NCI-H1417 treated with DMSO at 0.1 percent for 48 hours (cell line): ENCODE data around the gene B4GALT3.

Experiments used
- DNase-seq: peaks from one replicate; lab custom pipeline; 2025; lab: John Stamatoyannopoulos, UW

Gene B4GALT3

GRCh38 chr1:161188381-161188780, 11.1 kb upstream of the B4GALT3 start:
- DNase-seq, result no peak

DNA sequence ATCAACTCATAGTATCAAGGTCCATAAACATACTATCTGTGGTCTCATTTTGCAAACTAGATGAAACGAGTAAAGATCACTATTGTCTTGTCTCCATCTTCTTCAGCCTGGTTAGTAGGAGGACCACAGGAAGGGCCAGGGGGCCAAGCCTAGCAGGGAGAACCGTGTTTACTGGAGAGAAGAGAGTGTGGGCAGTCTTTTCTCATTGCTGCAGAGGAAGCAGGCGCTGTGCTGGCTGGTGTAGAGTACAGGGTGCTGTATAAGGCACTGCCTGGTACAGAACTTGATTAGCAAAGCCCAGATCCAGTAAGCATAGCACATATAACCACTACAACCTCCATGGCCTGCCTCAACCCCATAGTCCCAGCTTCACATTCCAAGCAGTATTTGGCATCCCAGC, 10.0 kb upstream of the B4GALT3 start:
- no peak for DNase-seq

DNA sequence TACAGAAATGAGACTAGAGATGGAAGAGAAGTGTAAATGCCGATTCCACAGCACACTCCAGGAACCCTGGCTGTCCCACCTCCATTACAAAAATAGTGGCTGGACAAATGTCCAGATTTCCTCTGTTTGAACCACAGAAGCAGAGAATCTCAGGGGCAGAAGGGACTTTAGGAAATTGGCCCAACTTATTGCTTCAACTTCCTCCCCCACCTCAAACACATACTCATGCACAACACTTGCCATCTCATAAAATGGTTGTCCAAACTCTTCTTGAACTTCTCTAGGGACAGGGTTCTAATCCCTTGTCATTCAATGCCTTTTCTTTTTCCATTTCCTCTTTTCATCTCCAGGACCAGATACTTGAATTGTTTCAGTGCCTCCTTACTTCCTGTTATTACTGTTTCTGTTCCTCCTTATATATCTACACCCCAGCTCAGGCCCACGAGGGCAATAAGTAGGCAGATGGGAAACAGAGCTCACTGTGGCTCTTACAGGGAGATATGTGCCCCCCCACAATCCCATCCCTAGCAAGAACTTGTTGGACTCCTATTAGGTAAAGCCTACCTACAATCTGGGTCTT, 8.5 kb upstream of the B4GALT3 start:
- DNase-seq, result no peak

DNA sequence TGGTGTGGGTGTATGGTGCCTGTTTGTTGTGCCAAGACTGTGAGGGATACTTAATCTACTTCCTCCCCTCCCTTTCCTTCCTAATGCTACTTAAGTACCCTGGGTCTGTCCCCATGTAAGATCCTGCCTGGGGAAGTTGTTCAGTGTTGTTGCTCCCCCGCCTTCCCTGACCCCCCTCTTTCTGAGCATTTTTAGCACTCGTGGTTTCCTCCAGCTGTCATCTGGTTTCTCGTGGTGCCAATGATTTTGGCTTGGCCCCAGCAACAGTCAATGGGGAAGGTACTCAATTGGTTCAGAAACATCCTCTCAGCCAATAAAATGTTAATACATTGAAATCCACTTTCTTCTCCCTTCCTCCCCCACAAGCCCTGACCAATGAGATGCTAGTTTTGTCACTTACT, 8.0 kb upstream of the B4GALT3 start:
- DNase-seq, result no peak

DNA sequence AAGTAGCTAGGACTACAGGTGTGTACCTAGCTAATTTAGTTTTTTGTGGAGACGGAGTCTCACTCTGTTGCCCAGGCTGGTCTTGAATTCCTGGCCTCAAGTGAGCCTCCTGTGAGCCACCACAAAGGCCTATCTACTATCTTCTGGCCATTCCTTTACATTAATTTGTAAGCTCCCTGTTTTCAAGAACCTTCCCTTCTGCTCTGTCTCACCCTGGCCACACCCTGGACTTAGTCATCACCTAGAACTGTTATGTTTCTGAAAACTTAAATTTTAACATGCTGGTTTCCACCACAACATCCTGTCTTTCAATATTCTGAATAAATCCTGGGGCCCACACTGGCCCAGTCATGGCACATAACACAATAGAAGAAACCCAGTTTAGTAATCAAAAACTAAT, 4.9 kb upstream of the B4GALT3 start:
- no peak for DNase-seq

DNA sequence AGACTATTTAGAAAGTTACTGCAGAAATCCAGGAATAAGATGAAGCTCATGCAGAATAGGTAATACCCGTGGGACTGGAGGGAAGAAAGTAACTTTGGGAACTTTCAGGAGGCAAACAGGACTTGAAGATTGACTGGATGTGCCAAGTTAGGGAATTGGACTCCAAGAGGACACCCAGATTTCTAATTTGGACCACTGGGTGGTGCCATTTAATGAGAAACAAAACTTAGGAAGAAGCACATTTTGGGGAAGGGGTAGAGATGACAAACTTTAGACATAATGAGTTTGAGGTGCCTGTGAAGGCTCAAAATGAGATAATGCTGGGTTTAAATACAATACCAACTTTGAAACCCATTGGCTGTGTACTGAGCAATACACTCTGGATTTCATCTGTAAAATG, 3.3 kb upstream of the B4GALT3 start:
- no peak for DNase-seq

DNA sequence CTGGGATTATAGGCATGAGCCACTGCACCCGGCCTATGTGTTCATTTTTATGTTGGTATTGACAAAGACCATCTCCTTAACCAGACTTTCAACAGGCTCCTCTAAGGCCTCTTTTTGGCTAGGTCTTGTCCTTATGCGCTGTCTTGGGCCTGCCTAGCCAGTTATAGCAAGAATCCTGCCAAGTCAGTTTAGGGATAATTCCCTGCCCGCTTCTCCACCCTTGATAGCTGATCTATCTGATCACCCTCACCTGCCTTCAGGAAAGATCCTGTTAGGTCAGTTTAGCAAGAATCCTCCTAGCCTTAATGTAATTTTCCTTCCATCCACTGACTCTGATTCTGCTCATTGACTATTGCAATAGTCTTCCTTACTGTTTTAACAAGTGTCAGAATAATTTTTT, 2.4 kb upstream of the B4GALT3 start:
- no peak for DNase-seq

DNA sequence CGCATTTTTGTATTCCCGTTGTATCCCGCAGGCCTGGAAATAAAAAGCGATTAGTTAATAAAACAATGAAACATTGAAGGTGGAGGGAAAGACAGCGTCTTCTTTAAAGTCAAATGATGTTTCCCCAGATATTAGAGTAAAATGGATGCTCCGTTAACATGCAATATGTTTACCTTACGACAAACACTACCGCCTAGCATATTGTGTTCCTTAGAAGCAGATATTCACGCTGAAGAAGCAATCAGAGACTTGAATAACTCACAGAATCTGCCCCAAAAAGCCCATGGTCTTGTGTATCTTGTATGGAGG, 583 bp upstream of the B4GALT3 start:
- DNase-seq, result peak; percentile 76

DNA sequence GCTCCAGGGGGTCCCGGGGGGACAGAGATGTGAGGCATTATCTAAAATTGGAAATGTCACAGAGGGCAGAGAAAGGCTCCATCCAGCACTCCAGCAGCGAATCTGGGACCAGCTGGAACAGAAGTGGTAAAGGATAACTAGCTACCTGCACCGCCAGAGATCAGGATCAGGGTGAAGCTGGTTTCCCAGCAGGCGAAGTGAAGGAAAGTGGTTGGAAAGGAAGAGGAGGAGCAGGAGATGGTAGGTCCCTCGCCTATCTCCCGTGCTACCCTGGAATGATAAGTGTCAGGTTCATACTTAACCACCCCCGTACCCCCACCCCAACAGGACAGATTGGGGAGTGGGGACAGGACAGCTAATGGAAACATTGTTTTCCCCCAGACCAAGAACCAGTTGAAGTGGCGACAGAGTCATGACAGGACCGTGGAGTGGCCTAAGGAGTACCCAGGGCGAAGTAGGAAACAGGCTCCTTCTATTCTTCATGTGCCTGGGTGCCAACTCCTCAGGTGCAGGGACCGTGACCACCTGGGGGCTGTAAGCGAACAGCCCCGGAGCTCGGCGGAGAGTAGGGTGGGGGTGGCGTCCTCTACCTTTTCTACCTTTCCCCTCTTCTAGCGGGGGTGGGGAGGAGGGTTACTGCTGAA, 717 bp downstream of the B4GALT3 start:
- no peak for DNase-seq

DNA sequence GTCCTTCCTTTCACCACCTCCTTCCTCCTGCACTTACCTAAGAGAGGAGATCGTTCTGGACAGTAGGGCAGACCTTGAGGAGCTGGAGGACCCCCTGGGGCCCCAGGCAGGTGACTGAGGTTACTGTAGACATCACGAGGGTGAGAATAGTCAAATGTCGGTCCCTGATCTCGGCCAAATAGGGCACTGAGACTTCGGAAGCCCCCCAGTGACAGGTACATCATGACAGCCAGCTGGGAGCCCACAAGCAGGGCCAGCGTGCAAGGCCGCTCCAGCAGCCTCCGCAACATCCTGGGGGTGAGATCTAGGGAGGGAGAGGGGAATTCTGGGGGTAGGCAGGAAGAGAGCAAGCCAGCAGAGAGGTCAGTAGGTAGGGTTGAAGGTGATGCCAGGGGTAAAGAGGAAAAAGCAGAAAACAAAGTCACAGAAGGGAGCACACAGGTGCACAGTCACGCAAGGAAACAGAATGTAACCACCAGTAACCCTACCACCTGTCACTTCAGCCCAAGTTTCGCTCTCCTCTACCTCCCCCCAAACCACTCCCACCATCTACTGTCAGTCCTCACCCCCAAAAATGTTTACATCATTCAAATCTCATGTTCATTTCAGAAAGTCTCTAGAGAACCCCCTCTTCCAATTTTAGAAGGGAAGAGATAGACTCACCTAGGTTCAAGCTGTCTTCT, 1.4 kb downstream of the B4GALT3 start:
- no peak for DNase-seq

DNA sequence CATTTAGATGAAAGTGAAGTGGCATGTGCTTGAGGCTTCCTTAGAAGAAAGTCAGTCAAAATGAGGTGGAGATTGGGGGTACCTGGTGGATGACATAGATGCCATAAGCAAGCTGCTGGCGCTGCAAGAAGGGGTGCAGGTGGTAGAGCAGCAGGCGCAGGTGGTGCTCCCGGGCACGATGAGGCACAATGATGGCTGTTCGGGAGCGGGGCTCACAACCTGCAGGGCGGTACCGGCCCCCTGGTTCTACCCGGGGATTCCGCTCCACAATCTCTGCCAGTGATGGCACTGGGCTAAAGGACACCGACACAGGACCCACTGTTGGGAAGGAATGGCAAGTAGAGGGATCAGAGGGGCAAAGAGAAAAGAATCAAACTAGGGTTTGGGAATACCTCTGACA, 2.4 kb downstream of the B4GALT3 start:
- DNase-seq, result no peak

DNA sequence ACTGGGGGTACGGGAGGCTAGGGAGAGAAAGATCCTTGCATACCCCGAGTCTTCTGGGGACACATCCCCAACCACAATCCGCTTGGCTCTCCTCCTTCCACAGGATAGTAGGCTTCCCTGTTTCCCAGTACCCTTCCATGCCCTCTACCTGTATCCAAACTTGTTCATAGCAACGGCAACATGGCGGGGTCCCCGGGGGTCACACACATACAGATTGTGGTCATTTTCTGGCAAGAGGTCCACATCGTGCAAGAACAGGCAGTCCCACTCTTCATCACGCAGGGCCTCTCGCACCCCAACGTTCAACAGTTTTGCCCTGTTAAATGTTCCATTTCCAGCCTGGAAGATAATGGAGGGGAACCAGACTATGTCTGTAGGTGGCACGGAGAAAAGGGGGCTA, 3.6 kb downstream of the B4GALT3 start:
- no peak for DNase-seq

- DNase-seq, result no peak
Measured at GRCh38 chr1:161172776-161173376, 4.4 kb downstream of the B4GALT3 start.

DNA sequence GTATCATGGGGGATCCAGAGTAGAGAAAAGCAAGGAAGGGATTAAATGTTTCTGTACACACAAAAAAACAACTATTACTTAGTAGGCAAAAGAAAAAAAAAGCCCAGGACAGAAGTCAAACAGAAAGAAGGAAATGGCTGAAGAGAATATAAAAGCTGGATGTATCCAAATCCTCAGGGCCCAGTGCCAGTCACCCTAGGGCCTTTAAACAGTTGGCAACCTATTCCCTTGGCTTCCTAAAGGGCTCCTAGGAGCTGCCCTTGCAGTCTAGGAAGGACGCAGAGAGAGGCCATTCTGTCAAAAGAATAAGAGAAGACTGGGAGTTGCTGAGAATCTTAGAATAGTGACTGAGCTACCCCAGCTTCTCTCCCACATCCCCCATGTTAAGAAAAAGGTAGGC, 5.0 kb downstream of the B4GALT3 start:
- no peak for DNase-seq

- DNase-seq, result no peak
Measured at GRCh38 chr1:161171696-161172095, 5.6 kb downstream of the B4GALT3 start.

GRCh38 chr1:161171191-161171590, 6.1 kb downstream of the B4GALT3 start:
- no peak for DNase-seq

DNA sequence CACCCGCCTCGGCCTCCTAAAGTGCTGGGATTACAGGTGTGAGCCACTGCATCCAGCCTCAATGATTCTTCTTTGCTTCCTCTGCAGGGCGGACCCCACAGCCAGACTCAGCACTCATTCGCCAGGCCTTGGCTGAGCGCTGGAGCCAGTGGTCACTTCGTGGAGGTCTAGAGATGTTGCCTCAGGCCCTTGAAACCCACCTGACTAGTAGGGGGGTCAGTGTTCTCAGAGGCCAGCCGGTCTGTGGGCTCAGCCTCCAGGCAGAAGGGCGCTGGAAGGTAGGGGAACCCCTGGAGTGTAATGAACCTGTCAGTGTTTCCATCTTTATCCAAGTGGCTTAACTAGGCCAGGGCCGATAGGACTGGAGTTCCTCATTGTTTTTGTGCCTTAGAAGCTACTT, 8.4 kb downstream of the B4GALT3 start:
- no peak for DNase-seq

GRCh38 chr1:161166669-161167548, 10.4 kb downstream of the B4GALT3 start:
- no peak for DNase-seq

DNA sequence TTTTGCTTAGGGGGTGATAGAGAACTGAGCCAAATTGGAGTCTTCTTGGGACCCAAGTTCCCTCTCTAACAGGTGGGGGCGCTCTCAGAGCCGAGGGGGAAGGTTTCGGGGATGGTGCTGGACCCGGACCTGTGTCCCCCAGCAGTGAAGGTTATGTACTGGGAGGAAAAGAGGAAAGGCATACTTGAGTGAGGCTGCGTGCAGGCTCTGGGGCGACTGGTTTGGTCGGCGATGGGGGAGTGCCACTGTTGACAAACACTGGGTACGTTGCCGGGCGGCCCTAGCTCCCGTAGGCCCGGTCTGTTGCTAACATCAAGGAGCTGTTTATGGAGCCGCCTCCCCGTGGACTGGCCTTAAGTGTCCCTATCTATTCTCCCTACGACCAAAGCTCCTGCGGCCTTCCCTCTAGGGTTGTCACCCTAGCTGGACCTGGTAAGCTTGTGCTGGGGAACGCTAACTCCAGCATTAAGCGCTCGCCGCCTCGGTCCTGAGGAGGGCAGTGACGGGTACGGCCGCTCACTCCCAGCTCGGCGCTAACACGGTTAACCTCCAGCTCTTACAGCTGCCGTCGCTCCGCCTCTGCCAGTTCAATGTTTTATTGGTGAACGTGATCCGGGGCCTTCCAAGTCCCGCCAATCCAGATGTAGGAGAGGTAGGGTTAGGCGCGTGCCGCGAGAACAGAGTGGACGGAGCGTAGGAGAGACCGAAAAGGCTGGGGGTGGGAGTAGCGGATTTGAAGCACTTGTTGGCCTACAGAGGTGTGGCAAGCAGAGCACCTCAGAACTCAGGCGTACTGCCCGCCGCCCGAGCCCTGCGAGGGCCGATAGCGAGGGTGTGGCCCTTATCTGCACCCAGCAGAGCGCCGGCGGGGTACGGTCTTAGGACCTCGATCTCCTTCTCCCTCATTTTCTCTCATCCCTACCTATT, 11.3 kb downstream of the B4GALT3 start, which contains the start of gene PPOX:
Gene PPOX (plus strand): TSS at position 685 of the 927 bp plus-strand sequence. CDS start 422 bp downstream, outside the sequence.
- peak; percentile 89 for DNase-seq

DNA sequence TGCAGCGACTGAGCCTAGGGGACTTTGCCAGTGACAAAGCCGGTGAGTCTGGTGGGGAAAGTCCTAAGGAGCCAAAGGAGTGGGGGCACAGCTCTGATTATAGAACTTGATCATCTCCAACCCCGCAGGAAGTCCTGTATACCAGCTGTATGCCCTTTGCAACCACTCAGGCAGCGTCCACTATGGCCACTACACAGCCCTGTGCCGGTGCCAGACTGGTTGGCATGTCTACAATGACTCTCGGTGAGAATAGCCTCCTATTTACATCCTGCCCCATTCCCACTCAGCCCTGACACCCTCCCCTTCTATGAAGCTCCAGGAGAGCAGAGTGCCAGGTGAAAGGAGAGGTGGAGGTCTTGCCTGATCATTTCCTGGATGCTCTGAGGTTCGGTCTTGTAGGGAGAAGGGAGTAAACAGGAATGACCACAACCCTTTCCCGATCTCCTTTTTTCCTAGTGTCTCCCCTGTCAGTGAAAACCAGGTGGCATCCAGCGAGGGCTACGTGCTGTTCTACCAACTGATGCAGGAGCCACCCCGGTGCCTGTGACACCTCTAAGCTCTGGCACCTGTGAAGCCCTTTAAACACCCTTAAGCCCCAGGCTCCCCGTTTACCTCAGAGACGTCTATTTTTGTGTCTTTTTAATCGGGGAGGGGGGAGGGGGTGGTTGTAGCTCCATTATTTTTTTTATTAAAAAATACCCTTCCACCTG, 12.3 kb downstream of the B4GALT3 start:
- no peak for DNase-seq

DNA sequence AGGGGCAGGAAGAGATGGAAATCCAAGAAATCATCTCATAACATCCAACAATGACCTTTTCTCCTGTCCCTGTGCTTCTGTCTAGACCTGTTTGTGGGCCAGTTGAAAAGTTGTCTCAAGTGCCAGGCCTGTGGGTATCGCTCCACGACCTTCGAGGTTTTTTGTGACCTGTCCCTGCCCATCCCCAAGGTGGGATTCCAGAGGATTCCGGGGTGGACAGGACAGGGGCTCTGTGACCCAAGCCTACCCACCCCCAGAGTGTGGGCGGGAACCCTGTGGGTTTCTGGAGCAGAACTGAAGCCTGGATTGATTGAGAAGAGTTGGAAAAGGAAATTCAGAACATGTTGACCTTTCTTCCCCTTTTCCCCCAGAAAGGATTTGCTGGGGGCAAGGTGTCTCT, 13.5 kb downstream of the B4GALT3 start:
- DNase-seq, result no peak
